ENCODE results near the gene UBALD2.
"Not testable (repeated sequence)": the region's sequence is repeated elsewhere in the genome, so short reads cannot be mapped to it uniquely, and the experiment has no call there.

Gene UBALD2

GRCh38 chr17:76264755-76265623 lies at the start of gene UBALD2:
Gene UBALD2 (plus strand): TSS chr17:76265348. CDS start chr17:76265506, 158 bp downstream.
- TF ChIP-seq JUND (IDR thresholded peaks at IDR 0.05; ENCODE audit: low read depth) = no peak; the same call in none of the 2 replicates
- peak; percentile 100 for DNase-seq (ENCODE audit: low read depth in 1 of 2, low spot score in 1 of 2)
- in situ Hi-C loops (cut with HindIII; ENCODE audit: low pct_unique_long_range_greater_than_20kb, low sequenced_read_pairs) = no loop called here

GRCh38 chr17:76217081-76217480 lies 48.1 kb upstream of the UBALD2 start:
- TF ChIP-seq JUND (IDR thresholded peaks at IDR 0.05; ENCODE audit: low read depth) = no peak
- in situ Hi-C loops (cut with HindIII; ENCODE audit: low pct_unique_long_range_greater_than_20kb, low sequenced_read_pairs) = no loop called here
- DNase-seq (ENCODE audit: low read depth in 1 of 2, low spot score in 1 of 2) = no peak

DNA sequence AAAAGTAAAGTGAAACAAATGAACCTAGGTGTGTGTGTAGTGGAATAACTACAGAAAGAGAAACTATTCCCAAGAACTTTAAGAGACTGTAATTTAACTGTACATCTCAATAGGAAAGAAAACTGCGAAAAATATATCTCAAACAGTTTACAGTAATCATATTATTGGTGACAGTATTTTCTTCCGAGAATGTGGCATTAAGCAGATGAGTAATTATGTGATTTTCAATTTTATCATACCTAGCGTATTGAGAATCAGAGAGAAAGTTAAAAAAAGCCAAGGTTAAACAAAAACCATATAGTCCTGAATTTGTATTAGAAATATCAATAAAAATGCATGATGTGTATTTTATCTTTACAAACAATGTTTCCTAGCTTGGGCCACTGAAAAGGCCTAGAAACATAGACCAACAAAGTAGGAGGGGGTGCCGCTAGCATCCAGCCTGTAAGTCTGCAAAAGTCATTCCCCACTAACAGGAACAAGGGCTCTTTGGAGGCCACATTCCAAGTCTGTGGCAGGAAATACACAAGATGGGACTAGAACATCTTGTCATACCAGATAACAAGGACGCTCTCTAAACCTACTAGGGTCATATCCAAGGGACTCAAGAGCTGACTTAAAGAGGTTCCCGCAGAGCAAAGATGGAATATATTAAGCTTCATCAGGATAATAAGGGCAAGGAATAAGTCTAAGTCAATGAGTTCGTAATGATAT lies 45.3 kb upstream of the UBALD2 start:
- no peak for TF ChIP-seq JUND (IDR thresholded peaks at IDR 0.05; ENCODE audit: low read depth)
- in situ Hi-C loops (cut with HindIII; ENCODE audit: low pct_unique_long_range_greater_than_20kb, low sequenced_read_pairs) = no loop called here
- DNase-seq (ENCODE audit: low read depth in 1 of 2, low spot score in 1 of 2) = no peak

- no peak for TF ChIP-seq JUND (IDR thresholded peaks at IDR 0.05; ENCODE audit: low read depth)
- in situ Hi-C loops (cut with HindIII; ENCODE audit: low pct_unique_long_range_greater_than_20kb, low sequenced_read_pairs) = no loop called here
- no peak for DNase-seq (ENCODE audit: low read depth in 1 of 2, low spot score in 1 of 2)
Observed at GRCh38 chr17:76223802-76224201, 41.3 kb upstream of the UBALD2 start.

DNA sequence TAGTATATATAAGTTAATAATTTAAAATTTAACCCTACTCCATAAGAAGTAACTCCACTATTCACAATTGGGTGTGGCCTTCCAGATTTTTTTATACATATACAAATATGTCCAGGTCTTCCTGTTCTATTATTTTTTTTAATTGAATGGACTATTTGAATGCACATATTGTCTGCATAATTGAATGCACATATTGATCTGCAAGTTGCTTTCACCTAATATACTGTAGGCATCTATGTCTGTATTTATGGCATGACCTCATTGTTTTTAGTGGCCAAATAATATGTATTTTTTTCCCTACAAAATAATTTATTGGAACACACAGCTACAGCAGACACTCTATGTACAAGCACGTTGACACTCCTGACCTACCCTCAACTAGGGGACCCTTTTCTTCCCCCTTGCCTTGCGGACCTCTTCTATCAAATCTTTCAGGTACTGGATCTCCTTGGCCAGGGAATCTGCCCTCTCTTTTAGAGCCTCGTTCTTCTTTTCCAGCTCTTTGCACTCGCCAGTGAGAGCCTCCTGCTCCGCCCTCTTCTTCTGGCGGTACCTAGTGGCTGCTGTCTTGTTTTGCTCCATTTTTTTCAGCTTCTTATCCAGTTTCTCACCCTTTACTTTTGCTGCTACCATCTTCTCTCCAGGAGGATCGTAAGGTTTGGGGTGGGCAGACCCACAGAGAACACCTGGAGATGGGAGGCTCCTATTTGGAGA lies 39.6 kb upstream of the UBALD2 start:
- DNase-seq (ENCODE audit: low read depth in 1 of 2, low spot score in 1 of 2); in situ Hi-C loops (cut with HindIII; ENCODE audit: low pct_unique_long_range_greater_than_20kb, low sequenced_read_pairs): not testable (repeated sequence)

DNA sequence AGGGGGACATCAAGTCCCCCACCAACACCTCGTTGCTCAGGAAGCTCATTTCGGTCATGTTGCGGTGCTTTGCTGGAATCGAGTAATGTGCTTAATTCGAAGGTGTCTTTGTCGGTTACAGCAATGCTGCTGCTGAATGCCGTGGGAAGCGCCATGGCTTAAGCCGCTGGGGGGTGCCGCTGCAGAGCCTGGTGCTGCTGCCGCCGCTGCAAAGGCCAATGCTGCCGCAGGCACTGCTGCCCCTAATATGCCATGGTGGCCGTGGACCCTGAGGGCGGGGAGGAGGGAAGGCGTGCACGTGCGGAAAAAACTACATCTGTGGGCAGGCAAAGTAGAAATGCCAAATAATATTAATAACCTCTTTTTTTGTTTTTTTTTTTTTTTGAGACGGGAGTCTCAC lies 38.4 kb upstream of the UBALD2 start:
- in situ Hi-C loops (cut with HindIII; ENCODE audit: low pct_unique_long_range_greater_than_20kb, low sequenced_read_pairs); DNase-seq (ENCODE audit: low read depth in 1 of 2, low spot score in 1 of 2): not testable (repeated sequence)

DNA sequence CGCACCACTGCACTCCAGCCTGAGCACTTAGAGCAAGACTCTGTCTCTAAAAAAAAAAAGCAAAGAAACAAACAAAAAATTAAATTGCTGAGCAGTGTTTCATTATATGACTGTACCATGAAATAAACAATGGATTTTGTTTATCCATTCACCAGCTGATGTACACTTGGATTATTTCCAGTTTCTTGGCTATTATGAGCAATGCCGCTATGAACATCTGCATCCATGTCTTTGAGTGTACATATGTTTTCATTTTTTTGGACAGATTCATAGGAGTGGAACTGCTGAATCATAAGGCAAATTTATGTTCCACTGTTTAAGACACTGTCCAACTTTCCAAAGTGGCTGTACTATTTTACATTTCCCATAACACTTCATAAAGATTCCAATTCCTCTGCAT lies 32.8 kb upstream of the UBALD2 start:
- no peak for DNase-seq (ENCODE audit: low read depth in 1 of 2, low spot score in 1 of 2)
- in situ Hi-C loops (cut with HindIII; ENCODE audit: low pct_unique_long_range_greater_than_20kb, low sequenced_read_pairs) = no loop called here
- no peak for TF ChIP-seq JUND (IDR thresholded peaks at IDR 0.05; ENCODE audit: low read depth)

- in situ Hi-C loops (cut with HindIII; ENCODE audit: low pct_unique_long_range_greater_than_20kb, low sequenced_read_pairs) = no loop called here
- no peak for TF ChIP-seq JUND (IDR thresholded peaks at IDR 0.05; ENCODE audit: low read depth)
- DNase-seq (ENCODE audit: low read depth in 1 of 2, low spot score in 1 of 2) = no peak
Observed at GRCh38 chr17:76233588-76234353, 31.4 kb upstream of the UBALD2 start.

- DNase-seq (ENCODE audit: low read depth in 1 of 2, low spot score in 1 of 2) = no peak
- no peak for TF ChIP-seq JUND (IDR thresholded peaks at IDR 0.05; ENCODE audit: low read depth)
- in situ Hi-C loops (cut with HindIII; ENCODE audit: low pct_unique_long_range_greater_than_20kb, low sequenced_read_pairs) = no loop called here
Observed at GRCh38 chr17:76234354-76234679, 30.8 kb upstream of the UBALD2 start.

DNA sequence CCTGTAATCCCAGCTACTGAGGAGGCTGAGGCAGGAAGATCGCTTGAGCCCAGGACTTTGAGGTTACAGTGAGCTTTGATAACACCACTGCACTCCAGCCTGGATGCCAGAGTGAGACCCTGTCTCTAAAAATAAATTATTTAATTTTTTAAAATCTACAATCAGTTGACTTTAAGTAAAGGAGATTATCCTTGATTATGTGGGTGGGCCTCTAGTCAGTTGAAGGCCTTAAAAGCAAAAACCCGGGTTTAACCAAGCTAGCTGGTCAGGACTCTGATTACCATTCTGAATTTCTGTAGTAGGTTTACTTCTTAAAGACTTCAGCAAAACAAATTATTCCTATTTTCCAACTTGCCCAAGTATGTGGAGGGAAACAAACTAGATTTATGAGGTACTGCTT lies 29.3 kb upstream of the UBALD2 start:
- DNase-seq (ENCODE audit: low read depth in 1 of 2, low spot score in 1 of 2) = no peak
- no peak for TF ChIP-seq JUND (IDR thresholded peaks at IDR 0.05; ENCODE audit: low read depth)
- in situ Hi-C loops (cut with HindIII; ENCODE audit: low pct_unique_long_range_greater_than_20kb, low sequenced_read_pairs) = no loop called here

GRCh38 chr17:76236603-76237002 lies 28.5 kb upstream of the UBALD2 start:
- DNase-seq (ENCODE audit: low read depth in 1 of 2, low spot score in 1 of 2) = no peak
- no peak for TF ChIP-seq JUND (IDR thresholded peaks at IDR 0.05; ENCODE audit: low read depth)
- in situ Hi-C loops (cut with HindIII; ENCODE audit: low pct_unique_long_range_greater_than_20kb, low sequenced_read_pairs) = no loop called here

DNA sequence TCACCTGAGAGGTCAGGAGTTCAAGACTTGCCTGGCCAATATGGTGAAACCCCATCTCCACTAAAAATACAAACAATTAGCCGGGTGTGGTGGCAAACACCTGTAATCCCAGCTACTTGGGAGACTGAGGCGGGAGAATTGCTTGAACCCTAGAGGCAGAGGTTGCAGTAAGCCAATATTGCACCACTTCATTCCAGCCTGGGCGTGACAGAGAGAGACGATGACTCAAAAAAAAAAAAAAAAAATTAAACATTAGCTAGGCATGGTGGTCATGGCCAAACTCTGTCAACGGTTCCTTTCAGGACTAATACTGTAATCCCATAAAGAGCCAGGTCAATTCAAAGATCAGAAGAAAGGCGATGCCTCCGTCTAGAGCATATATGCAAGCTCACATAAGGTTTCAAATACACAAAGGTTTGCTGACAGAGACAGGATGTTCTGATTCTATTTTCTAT lies 27.3 kb upstream of the UBALD2 start:
- no peak for DNase-seq (ENCODE audit: low read depth in 1 of 2, low spot score in 1 of 2)
- no peak for TF ChIP-seq JUND (IDR thresholded peaks at IDR 0.05; ENCODE audit: low read depth)
- in situ Hi-C loops (cut with HindIII; ENCODE audit: low pct_unique_long_range_greater_than_20kb, low sequenced_read_pairs) = no loop called here

Data from T47D (cell line).